ENCODE results near the gene POLR3H. TPM values are rescaled to one million over a fixed set of nuclear protein-coding genes. Genes with fewer than 3 reads are reported as not detected.

POLR3H gene
- total and polyA plus RNA-seq, 7 donors: 13.1 to 28.6 (median 18.4) TPM

DNA sequence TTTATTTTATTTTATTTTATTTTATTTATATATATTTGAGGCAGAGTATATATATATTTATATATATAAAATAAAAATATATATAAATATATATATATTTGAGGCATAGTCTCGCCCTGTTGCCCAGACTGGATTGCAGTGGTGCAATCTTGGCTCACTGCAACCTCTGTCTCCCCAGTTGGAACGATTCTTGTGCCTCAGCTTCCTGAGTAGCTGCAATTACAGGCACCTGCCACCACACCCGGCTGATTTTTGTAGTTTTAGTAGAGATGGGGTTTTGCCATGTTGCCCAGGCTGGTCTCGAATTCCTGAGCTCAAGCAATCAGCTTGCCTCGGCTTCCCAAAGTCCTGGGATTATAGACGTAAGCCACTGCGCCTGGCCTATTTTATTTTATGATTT, 44.0 kb downstream of the POLR3H start:
- no peaks in the 10 kb centered on the region for H3K27me3 ChIP-seq (ENCODE audit: insufficient read depth in 3 of 3, low read length in 2 of 3)
- H3K27ac ChIP-seq: peak overlapping the region; percentile 16
- WGBS, 3 donors: 56 to 67% (median 60%) methylated on average over 7 of the region's 7 CpGs
- TF ChIP-seq, protein P1, sequence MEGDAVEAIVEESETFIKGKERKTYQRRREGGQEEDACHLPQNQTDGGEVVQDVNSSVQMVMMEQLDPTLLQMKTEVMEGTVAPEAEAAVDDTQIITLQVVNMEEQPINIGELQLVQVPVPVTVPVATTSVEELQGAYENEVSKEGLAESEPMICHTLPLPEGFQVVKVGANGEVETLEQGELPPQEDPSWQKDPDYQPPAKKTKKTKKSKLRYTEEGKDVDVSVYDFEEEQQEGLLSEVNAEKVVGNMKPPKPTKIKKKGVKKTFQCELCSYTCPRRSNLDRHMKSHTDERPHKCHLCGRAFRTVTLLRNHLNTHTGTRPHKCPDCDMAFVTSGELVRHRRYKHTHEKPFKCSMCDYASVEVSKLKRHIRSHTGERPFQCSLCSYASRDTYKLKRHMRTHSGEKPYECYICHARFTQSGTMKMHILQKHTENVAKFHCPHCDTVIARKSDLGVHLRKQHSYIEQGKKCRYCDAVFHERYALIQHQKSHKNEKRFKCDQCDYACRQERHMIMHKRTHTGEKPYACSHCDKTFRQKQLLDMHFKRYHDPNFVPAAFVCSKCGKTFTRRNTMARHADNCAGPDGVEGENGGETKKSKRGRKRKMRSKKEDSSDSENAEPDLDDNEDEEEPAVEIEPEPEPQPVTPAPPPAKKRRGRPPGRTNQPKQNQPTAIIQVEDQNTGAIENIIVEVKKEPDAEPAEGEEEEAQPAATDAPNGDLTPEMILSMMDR (IDR thresholded peaks at IDR 0.05): no peak
- no peaks in the 10 kb centered on the region for H3K9me3 ChIP-seq
- H3K4me1 ChIP-seq: peaks cover 44% of the 10 kb centered on the region
- peak in 1 of 2 donors; percentile 33 for DNase-seq
- H3K36me3 ChIP-seq (ENCODE audit: insufficient read depth in 1 of 2, low read depth in 1 of 2): peaks cover 3 to 55% of the 10 kb centered on the region in 2 donors
- intact Hi-C loops (cut with DNase I): no loop called here
- no peak for ATAC-seq
- no peak overlapping the region for H3K4me3 ChIP-seq

DNA sequence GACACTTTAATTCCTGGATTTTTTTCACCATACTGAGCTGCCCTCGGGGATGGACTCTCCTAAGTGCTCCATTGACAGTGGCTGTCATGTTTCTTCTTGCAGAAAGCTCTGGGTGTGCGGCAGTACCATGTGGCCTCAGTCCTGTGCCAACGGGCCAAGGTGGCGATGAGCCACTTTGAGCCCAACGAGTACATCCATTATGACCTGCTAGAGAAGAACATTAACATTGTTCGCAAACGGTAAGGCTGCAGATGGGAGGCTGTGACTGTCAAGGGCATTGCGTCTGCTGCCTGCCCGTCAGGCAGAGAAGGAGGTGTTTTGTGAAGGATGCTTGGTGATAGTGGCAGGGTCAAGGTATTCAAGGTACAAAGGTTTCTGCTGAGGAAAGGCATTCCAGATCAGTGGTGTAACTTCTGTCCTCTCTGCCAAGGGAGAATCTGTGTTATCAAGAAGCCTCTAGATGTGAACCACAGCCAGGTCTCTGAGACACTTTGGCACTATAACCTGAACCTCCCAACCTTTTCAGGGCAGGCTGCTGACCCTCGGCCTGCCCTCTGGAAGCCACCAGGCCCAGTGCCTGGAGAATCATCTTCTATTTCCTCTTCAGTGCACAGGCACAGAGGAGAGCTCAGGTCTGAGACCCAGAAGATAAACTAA, 44.5 kb downstream of the POLR3H start:
- H3K9me3 ChIP-seq: no peaks in the 10 kb centered on the region
- DNase-seq (peak in 1 of 2 donors; percentile 58), ATAC-seq (peak in 2 of 4 donors; percentile 28 to 37)
- peak overlapping the region; percentile 24 for H3K27ac ChIP-seq
- peaks cover 3 to 55% of the 10 kb centered on the region in 2 donors for H3K36me3 ChIP-seq (ENCODE audit: insufficient read depth in 1 of 2, low read depth in 1 of 2)
- no peaks in the 10 kb centered on the region for H3K27me3 ChIP-seq (ENCODE audit: insufficient read depth in 3 of 3, low read length in 2 of 3)
- WGBS, 3 donors: 36 to 64% (median 40%) methylated on average over 10 of the region's 10 CpGs
- intact Hi-C loops (cut with DNase I): no loop called here
- H3K4me1 ChIP-seq: peaks cover 38% of the 10 kb centered on the region
- TF ChIP-seq, protein P1 (IDR thresholded peaks at IDR 0.05): no peak
- no peak overlapping the region for H3K4me3 ChIP-seq

DNA sequence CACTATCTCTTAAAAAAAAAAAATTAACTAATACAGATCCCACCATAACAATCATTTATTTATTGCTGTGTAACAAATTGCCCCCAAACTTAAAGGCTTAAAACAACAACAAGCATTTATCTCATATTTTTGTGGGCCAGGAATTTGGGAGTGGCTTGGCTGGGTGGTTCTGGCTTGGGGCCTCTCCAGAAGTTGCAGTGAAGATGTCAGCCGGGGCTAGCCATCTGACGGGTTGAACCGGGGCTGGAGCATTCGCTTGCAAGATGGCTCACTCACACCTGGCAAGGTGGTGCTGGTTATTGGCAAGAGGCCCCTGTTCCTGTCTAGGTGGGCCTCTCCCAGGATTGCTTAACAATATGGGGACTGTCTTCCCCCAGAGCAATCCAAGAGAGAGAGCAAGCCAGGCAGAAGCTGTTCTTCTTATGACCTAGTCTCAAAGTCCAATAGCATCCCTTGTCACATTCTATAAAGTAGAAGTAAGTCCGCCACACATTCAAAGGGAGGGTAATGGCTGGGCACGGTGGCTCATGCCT, 45.9 kb downstream of the POLR3H start:
- intact Hi-C loops (cut with DNase I): no loop called here
- Histone ChIP-seq H3K36me3 (ENCODE audit: insufficient read depth in 1 of 2, low read depth in 1 of 2) (peaks cover 3 to 48% of the 10 kb centered on the region in 2 donors), H3K27ac (peak overlapping the region; percentile 33), H3K4me1 (peaks cover 36% of the 10 kb centered on the region), H3K9me3 (no peaks in the 10 kb centered on the region), H3K27me3 (ENCODE audit: insufficient read depth in 3 of 3, low read length in 2 of 3) (no peaks in the 10 kb centered on the region), H3K4me3 (no peak overlapping the region)
- DNase-seq (peak in 1 of 2 donors; percentile 42), ATAC-seq (no peak)
- TF ChIP-seq, protein P1 (IDR thresholded peaks at IDR 0.05): no peak
- 36 to 64% (median 45%) methylated on average over 6 of the region's 6 CpGs for WGBS, 3 donors

DNA sequence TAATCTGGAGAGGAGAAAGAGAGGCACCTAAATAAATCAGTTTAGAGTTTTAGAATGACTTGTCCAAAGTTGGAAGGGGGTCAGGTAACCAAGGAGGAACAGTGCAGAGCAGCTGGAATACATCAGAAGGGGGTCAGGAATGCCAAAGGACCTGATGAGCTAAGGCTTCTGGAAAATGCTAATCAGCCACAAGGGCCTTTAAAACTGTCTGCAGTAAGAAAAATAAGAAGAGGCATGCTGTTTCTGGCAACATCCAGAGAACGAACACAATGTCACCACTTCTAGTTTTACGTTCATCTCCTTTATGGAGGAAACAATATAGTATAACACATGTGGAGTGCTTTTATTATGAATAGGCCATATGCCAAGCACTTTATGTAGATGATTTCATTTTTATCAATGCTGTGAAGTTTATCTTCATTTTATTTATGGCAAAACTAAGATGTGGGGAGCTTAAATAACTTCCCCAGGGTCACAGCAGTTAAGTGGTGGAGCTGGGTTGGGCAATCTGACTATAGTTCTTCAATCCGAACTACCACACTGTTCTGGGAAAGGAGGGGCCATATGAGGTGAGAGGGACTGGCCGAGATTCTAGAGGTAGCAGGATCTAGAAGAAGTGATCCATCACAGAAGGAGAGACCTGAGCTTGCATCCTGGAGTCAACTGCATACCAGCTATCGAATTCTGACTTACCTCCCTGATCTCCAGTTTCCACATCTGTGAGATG, 52.7 kb downstream of the POLR3H start:
- Histone ChIP-seq H3K4me3 (no peak overlapping the region), H3K4me1 (peaks cover 55% of the 10 kb centered on the region), H3K36me3 (ENCODE audit: insufficient read depth in 1 of 2, low read depth in 1 of 2) (peaks cover 2 to 7% of the 10 kb centered on the region in 2 donors), H3K27me3 (ENCODE audit: insufficient read depth in 3 of 3, low read length in 2 of 3) (no peaks in the 10 kb centered on the region), H3K9me3 (no peaks in the 10 kb centered on the region), H3K27ac (peak overlapping the region; percentile 79)
- TF ChIP-seq, protein P1 (IDR thresholded peaks at IDR 0.05): no peak
- intact Hi-C loops (cut with DNase I): no loop called here
- DNase-seq: no peak
- no peak for ATAC-seq
- 27 to 58% (median 36%) methylated on average over 5 of the region's 5 CpGs for WGBS, 3 donors

Data from psoas muscle (tissue), 8 donors.